Islet precursor cell (in vitro differentiated cells): Measurements from ENCODE around the gene TGFB2.
A peak's percentile ranks its signal among the peaks of the same experiment; 100 is the strongest.

Experiments used
- DNase-seq: peaks from one replicate; pipeline ENCODE4 v3.0.0-alpha.2; 2018

TGFB2 gene

GRCh38 chr1:218362418-218363076, 17.4 kb downstream of the TGFB2 start:
- no peak for DNase-seq

- DNase-seq, result no peak
Measured at GRCh38 chr1:218363141-218363540, 18.0 kb downstream of the TGFB2 start.

DNA sequence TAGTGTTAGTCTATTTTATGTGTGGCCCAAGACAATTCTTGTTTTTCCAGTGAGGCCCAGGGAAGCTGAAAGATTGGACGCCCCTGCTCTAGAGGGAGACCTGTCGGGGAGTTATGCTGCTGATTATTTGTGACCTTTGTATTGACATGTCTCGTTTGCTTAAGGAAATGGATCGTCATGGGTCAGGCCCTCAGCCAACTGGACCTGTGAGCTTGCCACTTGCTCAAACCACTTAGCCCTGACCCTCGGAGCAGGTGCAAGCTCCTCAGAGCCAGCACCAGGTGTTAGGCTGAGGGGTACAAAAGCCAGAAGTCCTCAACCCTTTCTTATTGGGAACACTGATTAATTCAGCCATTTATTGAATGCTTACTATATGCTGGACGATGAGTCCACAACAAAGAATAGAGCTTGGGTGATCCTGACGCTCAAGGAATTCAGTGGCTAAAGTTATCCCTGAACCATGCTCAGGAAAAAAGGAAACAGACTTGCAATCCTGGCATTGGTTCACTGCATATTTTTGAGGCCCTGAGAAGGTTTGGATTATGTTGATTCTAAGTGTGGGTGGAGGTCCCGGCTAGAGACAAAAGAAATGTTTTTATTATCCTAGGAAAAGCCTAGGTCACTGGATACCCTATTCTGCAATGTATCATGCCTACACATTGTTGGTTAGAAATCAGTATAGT, 19.0 kb downstream of the TGFB2 start:
- DNase-seq, result no peak

DNA sequence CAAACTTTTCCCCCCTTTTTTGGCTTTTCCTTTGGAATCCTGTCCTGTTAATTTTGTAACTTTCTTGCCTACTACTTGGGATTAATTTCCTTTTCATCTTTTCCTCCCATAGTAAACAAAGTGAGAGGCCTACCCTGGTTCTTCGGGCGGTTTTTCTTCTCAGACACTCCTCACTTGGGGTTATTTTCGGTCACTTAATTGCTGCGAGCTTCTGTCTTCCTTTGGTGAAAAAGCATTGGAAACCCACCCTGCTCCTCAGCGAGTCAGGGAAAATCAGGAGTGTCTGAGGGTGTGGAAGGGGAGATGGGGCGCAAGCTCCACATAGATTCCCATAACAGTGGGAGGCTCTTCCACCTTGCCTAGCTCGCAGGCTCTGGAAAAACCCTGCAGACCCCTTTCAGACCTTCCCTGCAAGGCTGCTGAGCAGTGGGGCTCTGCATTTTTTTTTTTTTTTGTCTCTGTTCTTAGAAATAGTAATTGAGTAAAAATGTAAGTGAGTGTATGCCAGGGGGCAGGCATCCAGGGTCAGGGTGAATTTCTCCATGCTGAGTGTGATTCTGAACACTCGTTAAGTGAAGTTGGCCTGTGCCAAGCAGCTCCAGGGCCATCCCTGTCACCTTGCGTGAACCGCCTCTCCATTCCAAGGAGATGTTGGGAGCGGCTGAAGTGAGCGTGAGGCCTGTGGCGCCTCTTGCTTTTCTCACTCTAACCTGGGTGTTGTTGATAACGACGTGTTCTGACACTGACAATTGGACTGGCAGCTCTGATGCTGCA, 20.3 kb downstream of the TGFB2 start:
- no peak for DNase-seq

DNA sequence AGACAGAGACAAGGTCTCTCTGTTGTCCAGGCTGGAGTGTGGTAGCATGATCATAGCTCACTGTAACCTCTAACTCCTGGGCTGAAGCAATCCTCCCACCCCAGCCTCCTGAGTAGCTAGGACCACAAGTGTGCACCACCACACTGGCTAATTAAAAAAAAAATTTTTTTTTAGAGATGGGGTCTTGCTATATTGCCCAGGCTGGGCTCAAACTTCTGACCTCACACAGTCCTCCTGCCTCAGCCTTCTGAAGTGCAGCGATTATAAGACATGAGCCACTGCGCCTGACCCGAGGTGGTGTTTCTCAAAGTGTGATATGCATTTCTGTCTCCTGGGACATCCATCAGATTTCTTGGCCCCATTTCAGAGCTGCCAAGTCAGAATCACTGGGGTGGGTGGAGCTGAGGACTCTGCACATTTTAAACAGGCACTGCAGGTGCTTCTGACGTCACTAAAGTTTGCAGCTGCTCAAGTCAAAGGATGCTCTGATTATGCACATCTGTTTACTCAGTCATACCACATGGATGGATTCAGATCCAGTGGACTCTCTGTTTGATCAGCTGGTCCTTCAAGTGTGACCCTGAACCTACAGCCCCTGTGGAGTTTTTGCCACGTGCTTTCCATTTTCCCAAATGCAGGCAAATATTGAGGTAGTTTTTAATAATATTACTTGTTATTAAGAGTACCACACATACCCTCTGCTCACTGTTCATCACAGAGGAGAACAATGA, 21.4 kb downstream of the TGFB2 start:
- no peak for DNase-seq

DNA sequence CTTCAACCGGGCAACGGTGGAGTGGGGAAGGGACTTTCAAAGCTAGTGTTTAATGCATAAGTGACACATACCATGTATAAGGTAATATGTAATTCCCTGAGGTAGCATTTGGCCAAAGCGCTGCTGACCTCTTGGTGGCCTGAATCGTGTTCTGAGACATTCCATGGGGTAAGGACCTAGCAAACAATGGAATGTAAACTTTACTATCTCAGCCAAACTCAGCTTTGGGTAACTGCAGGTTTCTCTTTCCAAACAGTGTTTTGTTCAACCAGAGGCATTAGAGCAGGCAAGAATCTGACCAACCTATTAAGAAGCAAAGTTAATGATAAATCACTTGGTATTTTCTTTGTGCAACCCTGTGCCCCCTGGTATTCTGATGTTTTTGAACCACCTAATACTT, 22.0 kb downstream of the TGFB2 start:
- no peak for DNase-seq

GRCh38 chr1:218368686-218369085, 23.6 kb downstream of the TGFB2 start:
- peak; percentile 68 for DNase-seq

- DNase-seq, result no peak
Measured at GRCh38 chr1:218369688-218370511, 24.8 kb downstream of the TGFB2 start.

GRCh38 chr1:218371927-218372672, 27.0 kb downstream of the TGFB2 start:
- DNase-seq, result no peak

DNA sequence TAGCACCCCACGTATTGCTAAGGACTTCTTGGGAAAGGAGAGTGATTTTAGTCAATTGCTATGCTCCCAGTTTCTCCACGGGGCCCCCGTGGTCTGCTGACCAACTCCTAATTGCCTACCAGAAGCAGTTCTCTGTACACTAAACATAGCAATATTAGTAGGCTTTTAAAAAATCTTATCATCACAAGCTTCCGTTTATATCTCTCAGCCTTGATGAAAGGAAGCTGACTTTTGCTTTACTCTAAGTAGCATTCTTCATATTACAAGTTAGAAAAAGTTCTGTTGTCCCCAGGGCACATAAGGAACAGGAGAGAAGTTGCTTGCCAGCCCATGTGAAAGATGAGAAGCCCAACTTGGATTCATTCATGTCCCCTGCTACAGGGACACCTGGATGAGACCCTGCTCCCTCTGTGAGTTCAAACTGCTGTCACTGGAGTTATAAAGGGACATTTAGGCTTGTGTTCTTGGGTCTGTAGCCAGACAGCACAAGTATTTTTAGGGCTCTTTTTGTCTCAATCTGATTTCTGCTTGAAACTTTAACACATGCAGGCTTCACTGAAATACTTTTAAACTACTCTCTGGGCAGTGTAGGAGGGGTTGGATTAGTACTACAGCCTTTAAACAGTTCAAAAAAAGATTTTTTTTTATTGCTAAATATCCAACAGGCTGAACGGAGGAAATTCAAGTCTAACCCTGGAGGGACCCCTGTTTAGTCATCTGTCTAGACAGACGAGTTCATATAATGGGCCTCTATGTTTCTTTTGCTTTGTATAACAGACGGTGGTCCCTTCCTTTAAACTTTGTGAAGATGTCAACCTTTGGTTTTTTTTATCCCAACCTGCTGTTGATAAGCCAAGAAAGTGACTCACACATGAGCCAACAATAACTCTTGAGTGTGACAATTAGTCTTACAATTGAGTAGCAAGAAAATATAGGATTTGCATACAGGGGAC, 29.5 kb downstream of the TGFB2 start:
- DNase-seq, result peak; percentile 70

GRCh38 chr1:218376722-218377121, 31.6 kb downstream of the TGFB2 start:
- DNase-seq, result no peak

DNA sequence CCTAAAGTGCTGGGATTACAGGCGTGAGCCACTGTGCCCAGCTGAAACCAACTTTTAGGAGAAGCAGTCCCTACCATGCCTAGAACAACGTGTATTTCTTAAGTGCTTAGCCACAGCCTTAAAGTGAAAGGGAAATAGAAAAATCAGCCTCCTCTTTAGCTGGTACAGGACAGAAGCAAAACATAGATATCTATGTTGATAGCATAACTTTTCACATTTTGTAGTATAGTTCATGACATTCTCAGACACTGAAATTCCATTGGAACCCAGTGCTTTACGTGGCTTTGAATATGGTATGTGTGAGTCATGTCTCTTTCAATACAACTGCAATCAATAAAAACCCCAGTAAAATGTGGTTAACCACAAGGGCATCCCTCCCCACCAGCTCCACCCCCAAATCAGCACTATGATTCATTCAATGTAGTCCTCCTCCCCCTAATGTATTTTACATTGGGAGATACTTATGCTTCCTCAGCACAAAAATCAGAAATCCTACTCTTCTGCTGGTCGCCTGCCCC, 32.1 kb downstream of the TGFB2 start:
- peak; percentile 84 for DNase-seq

- peak; percentile 77 for DNase-seq
Measured at GRCh38 chr1:218380125-218380977, 35.2 kb downstream of the TGFB2 start.

DNA sequence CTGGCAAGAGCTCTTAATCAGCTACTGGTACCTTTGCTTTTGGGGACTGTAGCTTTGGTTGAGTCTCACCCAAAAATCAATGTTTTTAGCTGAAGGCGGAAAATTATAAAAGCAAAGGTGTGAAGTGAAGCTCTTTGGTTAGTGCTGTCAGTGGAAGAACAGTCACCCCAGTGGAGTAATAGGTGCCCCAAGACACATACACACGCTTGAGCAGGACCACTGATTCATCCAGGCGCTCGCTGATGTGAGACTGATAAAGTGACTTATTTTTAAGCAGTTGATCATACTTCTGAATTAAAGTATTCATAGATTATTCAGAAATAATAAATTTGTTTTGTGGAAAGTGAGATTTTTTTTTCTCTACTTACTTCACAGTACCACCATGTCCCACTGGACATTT, 37.1 kb downstream of the TGFB2 start:
- no peak for DNase-seq

DNA sequence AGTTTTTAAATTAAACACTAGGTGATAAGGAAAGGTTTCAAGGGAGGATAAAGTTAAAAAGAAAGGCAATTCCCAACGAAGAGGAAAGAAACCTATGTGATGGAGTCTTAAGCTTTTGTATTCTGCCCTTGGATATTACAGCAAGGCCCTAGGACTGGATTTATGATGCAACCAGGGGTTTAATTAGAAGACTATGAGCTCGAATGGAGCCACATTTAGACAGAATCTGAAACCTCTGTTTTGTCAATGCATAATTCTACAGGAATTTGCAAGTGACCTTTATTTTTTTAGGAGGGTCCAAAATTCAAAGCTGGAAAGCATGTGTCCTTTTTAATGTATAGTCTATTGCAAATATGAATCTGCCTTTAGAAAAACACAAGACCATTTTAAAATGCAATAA, 37.9 kb downstream of the TGFB2 start:
- DNase-seq, result no peak

DNA sequence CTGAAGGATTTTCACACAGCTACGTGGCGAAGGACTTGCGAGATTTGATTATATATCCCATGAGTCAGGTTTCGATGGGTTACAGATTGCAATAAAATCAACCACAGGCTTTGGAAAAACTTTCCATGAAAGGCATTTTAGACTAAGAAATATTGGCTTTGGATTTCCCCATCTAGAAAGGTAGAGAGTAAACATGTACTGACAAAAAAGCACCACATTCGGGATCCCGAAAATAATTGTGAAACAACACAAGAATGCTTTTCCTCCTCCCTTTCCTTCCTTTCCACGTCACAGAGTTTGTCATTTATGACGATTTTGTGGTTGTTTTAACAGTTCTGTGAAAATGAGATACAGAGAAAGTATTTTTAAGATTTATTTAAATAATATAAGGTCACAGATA, 38.5 kb downstream of the TGFB2 start:
- DNase-seq, result no peak

DNA sequence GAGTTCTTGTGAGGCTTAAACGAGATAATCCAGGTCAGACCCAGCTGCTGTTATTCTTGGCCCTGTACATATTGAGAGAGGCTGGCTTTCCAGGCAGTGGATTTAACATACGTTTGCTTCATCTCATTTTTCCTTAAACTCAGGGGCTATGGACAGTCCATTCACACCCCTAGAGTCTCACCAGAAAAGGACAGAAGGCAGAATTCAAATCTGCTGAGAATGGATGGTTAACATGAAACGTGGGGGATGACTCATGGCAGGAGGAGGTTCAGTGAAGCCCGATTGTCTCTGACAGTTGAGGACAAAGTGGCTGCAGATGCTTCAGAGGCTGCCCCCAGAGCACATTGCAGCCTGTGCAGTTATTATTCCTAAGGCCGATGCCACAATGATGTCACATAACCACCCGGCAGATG, 39.5 kb downstream of the TGFB2 start:
- DNase-seq, result no peak

DNA sequence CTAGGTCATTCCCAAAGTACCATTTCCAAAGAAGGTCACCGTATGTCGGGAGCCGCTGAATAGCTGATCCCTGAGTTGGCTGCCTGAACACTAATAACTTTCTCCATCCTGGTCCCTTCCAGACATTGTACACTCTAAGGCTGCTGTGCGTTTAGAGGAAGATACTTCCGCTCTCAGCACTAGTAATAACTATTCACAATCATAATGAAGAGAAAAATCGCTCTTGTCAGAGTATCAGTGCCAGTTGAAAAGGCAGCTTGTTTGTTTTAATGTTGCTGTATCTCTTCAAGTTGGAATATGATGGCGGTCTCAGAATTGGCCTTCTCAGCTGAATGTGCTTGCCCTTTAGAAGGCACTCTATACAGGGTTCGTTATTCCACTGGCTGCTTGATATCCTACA, 43.5 kb downstream of the TGFB2 start:
- no peak for DNase-seq

GRCh38 chr1:218390618-218391017, 45.5 kb downstream of the TGFB2 start:
- DNase-seq, result no peak
